Endodermal cell (in vitro differentiated cells): ENCODE results near the gene ZNF670. TPM values are rescaled to one million over a fixed set of nuclear protein-coding genes. Genes with fewer than 3 reads are reported as not detected.
A peak's percentile ranks its signal among the peaks of the same experiment; 100 is the strongest.
"Not testable (repeated sequence)": the region's sequence is repeated elsewhere in the genome, so short reads cannot be mapped to it uniquely, and the experiment has no call there.

Experiments used
- DNase-seq: peaks from one replicate; pipeline ENCODE4 v3.0.0-alpha.2; 2017
- H3K27ac ChIP-seq: 2 replicates; pipeline ENCODE4 v1.5.1; 2013; ENCODE audit warnings: mild to moderate bottlenecking, low read depth, low read length, moderate library complexity
- H3K27me3 ChIP-seq: 2 replicates; pipeline ENCODE4 v1.6.1; 2013; ENCODE audit warnings: mild to moderate bottlenecking, low read length, moderate library complexity; ENCODE audit not compliant: insufficient read depth, control insufficient read depth, poor library complexity, severe bottlenecking
- H3K36me3 ChIP-seq: 2 replicates; pipeline ENCODE4 v1.7.0; 2013; ENCODE audit warnings: mild to moderate bottlenecking, low read length, moderate library complexity; ENCODE audit not compliant: control insufficient read depth, insufficient read depth
- H3K4me1 ChIP-seq: one replicate; pipeline ENCODE4 v1.7.0; 2013; ENCODE audit warnings: low read length; ENCODE audit not compliant: control insufficient read depth, insufficient read depth
- H3K4me3 ChIP-seq: 2 replicates; pipeline ENCODE4 v1.5.1; 2013; ENCODE audit warnings: mild to moderate bottlenecking, low read length, moderate library complexity
- H3K9ac ChIP-seq: 2 replicates; pipeline ENCODE4 v1.6.1; 2013; ENCODE audit warnings: mild to moderate bottlenecking, low read length, moderate library complexity; ENCODE audit not compliant: poor library complexity, severe bottlenecking; ENCODE audit errors: extremely low read depth
- H3K9me3 ChIP-seq: 2 replicates; pipeline ENCODE4 v1.6.1; 2013; ENCODE audit warnings: mild to moderate bottlenecking, low read length, moderate library complexity; ENCODE audit not compliant: control insufficient read depth
- H3K27ac Mint-ChIP-seq: 2 replicates; pipeline ENCODE4 v1.8.0; 2020; ENCODE audit warnings: mixed read lengths
- H3K27me3 Mint-ChIP-seq: 2 replicates; pipeline ENCODE4 v1.8.0; 2021; ENCODE audit warnings: mild to moderate bottlenecking, mixed read lengths; ENCODE audit not compliant: insufficient read depth
- H3K36me3 Mint-ChIP-seq: 2 replicates; pipeline ENCODE4 v1.8.0; 2020; ENCODE audit warnings: low read depth, mixed read lengths
- H3K4me1 Mint-ChIP-seq: 2 replicates; pipeline ENCODE4 v1.8.0; 2020; ENCODE audit warnings: mixed read lengths
- H3K4me3 Mint-ChIP-seq: 2 replicates; pipeline ENCODE4 v1.8.0; 2020; ENCODE audit warnings: mild to moderate bottlenecking, moderate library complexity, mixed read lengths
- H3K9me3 Mint-ChIP-seq: 2 replicates; pipeline ENCODE4 v1.8.0; 2020; ENCODE audit warnings: mild to moderate bottlenecking, mixed read lengths
- WGBS, 2 experiments: methylation state at CpG; one replicate each; pipeline versions ENCODE4 v1.1.5 to v1.1.7; 2013; ENCODE audit warnings: missing lambda C conversion rate in 2 of 2, mixed read lengths in 1 of 2; ENCODE audit not compliant: insufficient coverage in 1 of 2, insufficient read length in 1 of 2; 5-methylcytosine and 5-hydroxymethylcytosine counted together
- long read RNA-seq, 4 experiments: library from polyadenylated mRNA in 2 of 4; library from RNA in 1 of 4; library from capped mRNA in 1 of 4; stranded (forward) in 3 of 4; unstranded in 1 of 4; transcript quantifications; one replicate each; pipeline ENCODE4 v2.0.0, GENCODE V29; 2020 to 2021; ENCODE audit warnings: inconsistent platforms in 1 of 4
- polyA plus RNA-seq, 2 experiments: library from polyadenylated mRNA; stranded (reverse); fragments of 50-300 nt; gene quantifications; one replicate each; pipeline ENCODE4 v1.2.3, GENCODE V29; 2013
- total RNA-seq, 2 donors: library from RNA; stranded (reverse); fragmentation: NEBNext Ultra II Directional in 1 of 2; extraction: Animal tissue kit (Norgen Biotek cat#: 25700) in 1 of 2; gene quantifications; 2 replicates in 1 of 2; 3 replicates in 1 of 2; pipeline ENCODE4 v1.2.1, GENCODE V29; 2021
- TF ChIP-seq, protein P1 (sequence below): fragments of 200-600 bp; sonication (generic); conservative IDR thresholded peaks from 2 replicates; pipeline ENCODE4 v1.5.0; 2021; ENCODE audit warnings: antibody characterized with exemption, mild to moderate bottlenecking

The ZNF670 gene
- total RNA-seq, result 10 to 100 TPM; 10.9 to 15.7 TPM
- 14.0 TPM for polyA plus RNA-seq (2013, experiment 1 of 2)
- 13.1 TPM for polyA plus RNA-seq (2013, experiment 2 of 2)
- long read RNA-seq, experiment 1, partial matches to known transcripts, result 0 of 6 reads
- long read RNA-seq, experiment 1, other reads (novel, unspliced or antisense), result 4 of 6 reads
- long read RNA-seq, experiment 2, transcript ZNF670-201 (4 exons, 1,994 nt), result major isoform, 30 of 40 reads
- long read RNA-seq, experiment 2, partial matches to known transcripts, result 3 of 40 reads
- long read RNA-seq, experiment 2, other reads (novel, unspliced or antisense), result 7 of 40 reads
- long read RNA-seq, experiment 3, transcript ZNF670-201 (4 exons, 1,994 nt), result major isoform, 82 of 97 reads
- long read RNA-seq, experiment 3, partial matches to known transcripts, result 6 of 97 reads
- long read RNA-seq, experiment 3, other reads (novel, unspliced or antisense), result 9 of 97 reads
- long read RNA-seq, experiment 4, transcript ZNF670-201 (4 exons, 1,994 nt), result major isoform, 25 of 28 reads
- long read RNA-seq, experiment 4, partial matches to known transcripts, result 1 of 28 reads
- long read RNA-seq, experiment 4, other reads (novel, unspliced or antisense), result 2 of 28 reads

DNA sequence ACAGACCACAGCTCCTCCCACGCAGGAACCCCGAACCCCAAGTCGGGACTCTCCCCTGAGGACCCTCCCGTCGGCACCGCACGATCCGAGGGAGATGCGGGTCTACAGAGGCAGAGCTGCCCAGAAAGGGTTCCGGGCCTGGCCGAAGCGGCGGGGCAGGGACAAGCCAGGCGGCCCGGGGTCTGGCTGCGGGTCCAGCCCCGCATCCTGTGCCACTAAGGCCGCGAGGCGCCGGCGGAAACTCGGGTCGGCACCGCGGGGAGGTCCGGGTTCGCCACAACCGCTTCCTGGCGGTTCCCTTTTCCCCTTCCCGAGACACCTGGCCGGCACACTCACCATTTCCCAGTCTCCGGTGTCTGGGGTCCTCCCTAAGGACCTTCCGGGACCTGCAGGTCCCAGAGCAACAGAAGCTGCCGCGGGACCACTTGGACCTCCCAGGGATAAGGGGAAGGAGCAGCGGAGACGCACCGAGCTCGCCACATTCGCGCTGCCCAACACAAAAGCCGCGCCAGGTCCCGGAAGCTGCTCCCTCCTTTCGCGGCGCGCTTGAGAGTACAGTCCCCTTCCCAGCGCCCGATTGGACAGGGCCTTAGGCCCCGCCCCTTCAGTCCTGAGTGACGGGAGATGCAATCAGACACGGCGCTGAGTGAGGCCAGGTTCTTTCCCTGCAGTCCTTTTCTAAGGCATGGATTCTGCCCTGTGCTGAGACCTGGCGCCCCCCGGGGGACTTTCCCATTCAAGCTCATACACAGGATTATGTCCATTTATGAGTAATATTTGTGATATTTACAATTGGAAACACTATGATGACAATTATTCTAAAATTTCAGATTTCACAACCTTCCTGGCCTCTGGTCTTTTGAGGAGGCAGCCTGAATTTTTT, at the start of gene ZNF670:
Gene ZNF670, minus strand, starts transcription at position 554 of the 883 bp plus-strand sequence. Its CDS starts 215 bp downstream, at position 339.
- Mint-ChIP-seq H3K4me1 (peaks cover 22% of the 10 kb centered on the region), H3K36me3 (peaks cover 40% of the 10 kb centered on the region), H3K27me3 (peaks cover 12% of the 10 kb centered on the region), H3K9me3 (peaks cover 42% of the 10 kb centered on the region), H3K4me3 (peak within 1 kb of the TSS; percentile 82), H3K27ac (peak within 1 kb of the TSS; percentile 96)
- H3K27ac ChIP-seq, result peak within 1 kb of the TSS; percentile 83
- H3K4me1 ChIP-seq, result no peaks in the 10 kb centered on the region
- TF ChIP-seq, protein P1, sequence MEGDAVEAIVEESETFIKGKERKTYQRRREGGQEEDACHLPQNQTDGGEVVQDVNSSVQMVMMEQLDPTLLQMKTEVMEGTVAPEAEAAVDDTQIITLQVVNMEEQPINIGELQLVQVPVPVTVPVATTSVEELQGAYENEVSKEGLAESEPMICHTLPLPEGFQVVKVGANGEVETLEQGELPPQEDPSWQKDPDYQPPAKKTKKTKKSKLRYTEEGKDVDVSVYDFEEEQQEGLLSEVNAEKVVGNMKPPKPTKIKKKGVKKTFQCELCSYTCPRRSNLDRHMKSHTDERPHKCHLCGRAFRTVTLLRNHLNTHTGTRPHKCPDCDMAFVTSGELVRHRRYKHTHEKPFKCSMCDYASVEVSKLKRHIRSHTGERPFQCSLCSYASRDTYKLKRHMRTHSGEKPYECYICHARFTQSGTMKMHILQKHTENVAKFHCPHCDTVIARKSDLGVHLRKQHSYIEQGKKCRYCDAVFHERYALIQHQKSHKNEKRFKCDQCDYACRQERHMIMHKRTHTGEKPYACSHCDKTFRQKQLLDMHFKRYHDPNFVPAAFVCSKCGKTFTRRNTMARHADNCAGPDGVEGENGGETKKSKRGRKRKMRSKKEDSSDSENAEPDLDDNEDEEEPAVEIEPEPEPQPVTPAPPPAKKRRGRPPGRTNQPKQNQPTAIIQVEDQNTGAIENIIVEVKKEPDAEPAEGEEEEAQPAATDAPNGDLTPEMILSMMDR, result peak; percentile 34
- peaks cover 17% of the 10 kb centered on the region for H3K36me3 ChIP-seq
- no peaks in the 10 kb centered on the region for H3K27me3 ChIP-seq
- H3K9me3 ChIP-seq, result peaks cover 27% of the 10 kb centered on the region
- 0% methylated on average over 14 to 57 of the region's 57 CpGs for WGBS, 2 experiments
- peak within 1 kb of the TSS; percentile 92 for H3K9ac ChIP-seq
- peak within 1 kb of the TSS; percentile 96 for H3K4me3 ChIP-seq
- peak; percentile 99 for DNase-seq

- H3K4me1 Mint-ChIP-seq, H3K27me3 Mint-ChIP-seq, H3K27ac ChIP-seq, H3K9me3 ChIP-seq, DNase-seq, H3K27me3 ChIP-seq, H3K4me1 ChIP-seq: not testable (repeated sequence)
- Histone ChIP-seq H3K4me3 (peak overlapping the region; percentile 82), H3K36me3 (peaks cover 16% of the 10 kb centered on the region), H3K9ac (peak overlapping the region; percentile 2)
- WGBS, 2 experiments, result 25 to 40% methylated on average over 2 to 13 of the region's 18 CpGs
- peaks cover 39% of the 10 kb centered on the region for H3K36me3 Mint-ChIP-seq
- peaks cover 32% of the 10 kb centered on the region for H3K9me3 Mint-ChIP-seq
- peak overlapping the region; percentile 47 for H3K27ac Mint-ChIP-seq
- H3K4me3 Mint-ChIP-seq, result peak overlapping the region; percentile 75
Measured at GRCh38 chr1:247127519-247128282, 49.1 kb upstream of the ZNF670 start.

DNA sequence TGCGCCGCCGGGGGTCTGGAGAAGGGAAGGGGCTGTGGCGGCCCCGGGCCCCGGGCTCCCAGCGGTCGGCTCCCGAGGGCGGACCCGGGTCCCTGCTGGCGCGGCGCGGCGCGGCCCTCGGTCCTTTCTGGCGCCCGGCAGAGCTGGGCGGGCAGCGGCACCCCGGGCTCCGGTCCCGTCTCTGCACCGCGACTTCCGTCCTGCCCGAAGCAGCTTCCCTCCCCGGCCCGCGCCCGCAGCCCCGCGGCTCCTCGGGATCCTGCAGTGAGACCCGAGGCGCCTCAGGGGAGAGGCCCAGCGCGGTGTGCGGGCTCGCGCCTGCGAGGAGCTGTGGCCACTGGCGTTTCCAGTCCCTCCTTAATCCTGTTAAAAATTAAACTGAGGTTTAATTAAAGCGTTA, 48.0 kb upstream of the ZNF670 start:
- not testable (repeated sequence) for DNase-seq, H3K4me3 ChIP-seq, H3K27me3 ChIP-seq, H3K27ac Mint-ChIP-seq, H3K9me3 ChIP-seq, H3K4me1 ChIP-seq, H3K4me1 Mint-ChIP-seq, H3K27ac ChIP-seq, H3K4me3 Mint-ChIP-seq, H3K9ac ChIP-seq
- peaks cover 24% of the 10 kb centered on the region for H3K9me3 Mint-ChIP-seq
- H3K36me3 ChIP-seq, result peaks cover 16% of the 10 kb centered on the region
- WGBS, 2 experiments, result no CpG with 5 or more reads among the region's 46 CpGs
- peaks cover 28% of the 10 kb centered on the region for H3K36me3 Mint-ChIP-seq
- peaks cover 11% of the 10 kb centered on the region for H3K27me3 Mint-ChIP-seq

DNA sequence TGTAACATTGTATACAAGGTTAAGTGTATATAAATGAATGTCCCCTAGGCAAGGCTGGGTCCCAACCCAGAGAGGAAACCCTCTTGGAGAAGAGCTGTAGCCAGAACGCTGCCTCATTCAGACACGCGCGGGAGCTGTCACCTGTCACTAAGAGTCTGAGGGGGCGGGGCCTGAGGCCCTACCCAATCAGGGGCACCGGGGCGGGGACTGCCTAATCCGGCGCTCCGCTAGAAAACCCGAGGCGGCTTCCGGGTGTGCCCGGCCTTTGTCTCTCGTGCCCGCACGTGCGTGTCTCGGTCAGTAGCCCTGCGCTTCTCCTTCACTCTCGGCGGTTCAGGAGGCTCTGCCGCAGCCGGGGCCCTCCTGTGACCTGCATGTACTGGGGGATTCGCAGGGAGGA, 47.6 kb upstream of the ZNF670 start:
- not testable (repeated sequence) for H3K4me1 Mint-ChIP-seq, H3K27ac ChIP-seq, DNase-seq, H3K9ac ChIP-seq, H3K27me3 ChIP-seq, H3K4me1 ChIP-seq, H3K27ac Mint-ChIP-seq, H3K4me3 ChIP-seq, H3K9me3 ChIP-seq, H3K4me3 Mint-ChIP-seq
- peaks cover 16% of the 10 kb centered on the region for H3K36me3 ChIP-seq
- Mint-ChIP-seq H3K36me3 (peaks cover 23% of the 10 kb centered on the region), H3K9me3 (peaks cover 22% of the 10 kb centered on the region), H3K27me3 (peaks cover 12% of the 10 kb centered on the region)
- no CpG with 5 or more reads among the region's 25 CpGs for WGBS, 2 experiments
